B cell (primary cell): Measurements from ENCODE around the gene ZNF575. TPM values are rescaled to one million over a fixed set of nuclear protein-coding genes. Genes with fewer than 3 reads are reported as not detected.

Experiments
- ATAC-seq: fragments of 200-7000 bp; cut with Tn5 transposase; one replicate; pipeline ENCODE4 v1.10.0; 2021; ENCODE audit warnings: low read depth, mild to moderate bottlenecking, moderate number of reproducible peaks, moderate library complexity
- CTCF ChIA-PET: fragments of 350-600 bp; sonication (Branson Sonifier 250); formaldehyde crosslinking; loops from one replicate; lab custom pipeline; 2021; ENCODE audit warnings: antibody characterized with exemption, inconsistent platforms; lab: Charles Lee
- POLR2A ChIA-PET: fragments of 350-600 bp; sonication (Branson Sonifier 250); formaldehyde crosslinking; loops from one replicate; lab custom pipeline; 2021; ENCODE audit warnings: antibody characterized with exemption; lab: Charles Lee
- DNase-seq: peaks from one replicate; pipeline ENCODE4 v3.0.0; 2013
- H2AFZ ChIP-seq: 2 replicates; pipeline ENCODE4 v1.6.1; 2012; ENCODE audit warnings: mild to moderate bottlenecking, low read depth, low read length; ENCODE audit not compliant: insufficient read depth, poor library complexity, severe bottlenecking
- H3K27ac ChIP-seq, 2 donors: 1 replicate in 1 of 2; 2 replicates in 1 of 2; pipeline ENCODE4 v1.5.1; 2012 to 2013; ENCODE audit warnings: low read length in 2 of 2, mild to moderate bottlenecking in 2 of 2, moderate library complexity in 1 of 2
- H3K27me3 ChIP-seq, 4 experiments: fragments of 200-600 bp in 1 of 4; sonication (generic) in 1 of 4; replicated peaks in 1 of 4; 1 replicate in 2 of 4; 2 replicates in 2 of 4; pipeline versions ENCODE4 v1.6.1 to v1.7.0; 2013 to 2016; ENCODE audit warnings: low read length in 3 of 4, mild to moderate bottlenecking in 2 of 4, mixed read lengths in 1 of 4, moderate library complexity in 1 of 4; ENCODE audit not compliant: insufficient read depth in 4 of 4, control insufficient read depth in 3 of 4; ENCODE audit errors: control extremely low read depth in 1 of 4
- H3K36me3 ChIP-seq, 2 experiments: replicated peaks in 1 of 2; 1 replicate in 1 of 2; 2 replicates in 1 of 2; pipeline versions ENCODE4 v1.6.1 to v1.7.1; 2013; ENCODE audit warnings: low read length in 1 of 2; ENCODE audit not compliant: insufficient read depth in 2 of 2, control insufficient read depth in 1 of 2; ENCODE audit errors: control extremely low read depth in 1 of 2, extremely low read depth in 1 of 2
- H3K4me1 ChIP-seq, 2 donors: fragments of 200-600 bp in 1 of 2; sonication (generic) in 1 of 2; 1 replicate in 1 of 2; 2 replicates in 1 of 2; pipeline versions ENCODE4 v1.5.1 to v1.6.1; 2013 to 2017; ENCODE audit warnings: low read length in 2 of 2; ENCODE audit not compliant: control insufficient read depth in 2 of 2, insufficient read depth in 2 of 2
- H3K4me2 ChIP-seq: replicated peaks from 2 replicates; pipeline ENCODE3; 2012; ENCODE audit warnings: mild to moderate bottlenecking, low read depth, low read length; ENCODE audit not compliant: poor library complexity, severe bottlenecking
- H3K4me3 ChIP-seq, 5 experiments: fragments of 200-600 bp in 1 of 5; sonication (generic) in 1 of 5; 1 replicate in 3 of 5; 2 replicates in 2 of 5; pipeline versions ENCODE4 v1.5.1 to v1.7.0; 2011 to 2016; ENCODE audit warnings: low read length in 4 of 5, mild to moderate bottlenecking in 4 of 5, low read depth in 2 of 5, control low read depth in 1 of 5, moderate library complexity in 1 of 5; ENCODE audit not compliant: insufficient read depth in 1 of 5; ENCODE audit errors: control extremely low read depth in 1 of 5, extremely low read depth in 1 of 5
- H3K79me2 ChIP-seq: fragments of 200-600 bp; sonication (generic); one replicate; pipeline ENCODE4 v1.6.0; 2016; ENCODE audit warnings: low read length; ENCODE audit not compliant: control insufficient read depth, insufficient read depth
- H3K9ac ChIP-seq: fragments of 200-600 bp; sonication (generic); 2 replicates; pipeline ENCODE4 v1.6.1; 2017; ENCODE audit warnings: mild to moderate bottlenecking, low read length, moderate library complexity
- H3K9me3 ChIP-seq, 3 donors: one replicate each; pipeline versions ENCODE4 v1.6.1 to v1.7.1; 2013; ENCODE audit warnings: low read length in 2 of 3; ENCODE audit not compliant: control insufficient read depth in 2 of 3, insufficient read depth in 1 of 3; ENCODE audit errors: control extremely low read depth in 1 of 3
- H4K20me1 ChIP-seq: 2 replicates; pipeline ENCODE4 v1.6.0; 2012; ENCODE audit warnings: mild to moderate bottlenecking, low read length; ENCODE audit not compliant: insufficient read depth, control insufficient read depth, poor library complexity, severe bottlenecking
- H3K27ac Mint-ChIP-seq: one replicate; pipeline ENCODE4 v1.8.0; 2021; ENCODE audit warnings: mixed read lengths
- H3K27me3 Mint-ChIP-seq: one replicate; pipeline ENCODE4 v1.8.0; 2021; ENCODE audit warnings: mixed read lengths
- H3K4me1 Mint-ChIP-seq: one replicate; pipeline ENCODE4 v1.8.0; 2021; ENCODE audit warnings: mixed read lengths
- H3K4me3 Mint-ChIP-seq: one replicate; pipeline ENCODE4 v1.8.0; 2021; ENCODE audit warnings: mixed read lengths
- H3K9me3 Mint-ChIP-seq: one replicate; pipeline ENCODE4 v1.8.0; 2022; ENCODE audit warnings: mixed read lengths; ENCODE audit not compliant: insufficient read depth
- EZH2 ChIP-seq: IDR thresholded peaks from 2 replicates; pipeline ENCODE4 v1.6.1; 2012; ENCODE audit warnings: borderline replicate concordance, low read depth, mild to moderate bottlenecking, moderate library complexity, low read length; ENCODE audit not compliant: insufficient read depth, poor library complexity, severe bottlenecking
- WGBS: methylation state at CpG from one replicate; pipeline ENCODE4 v1.1.5; 2013; ENCODE audit warnings: missing lambda C conversion rate; ENCODE audit not compliant: insufficient coverage; 5-methylcytosine and 5-hydroxymethylcytosine counted together
- intact Hi-C: fragments of 100-400 bp; cut with micrococcal nuclease; formaldehyde crosslinking; loops from one replicate; pipeline ENCODE4 v1.10.0; 2022
- polyA plus RNA-seq: library from polyadenylated mRNA; depleted of rRNA; stranded (reverse); fragments of >200 nt; gene quantifications from 2 replicates; pipeline ENCODE4 v1.2.3, GENCODE V29; 2012
- total RNA-seq, 2 donors: library from RNA; stranded (reverse); fragments of 120-200 nt in 1 of 2; gene quantifications; 1 replicate in 1 of 2; 2 replicates in 1 of 2; pipeline versions ENCODE4 v1.2.3 to v1.2.4, GENCODE V29; 2013 to 2022
- TF ChIP-seq, protein P1 (sequence below): fragments of 200-600 bp; IDR thresholded peaks from one replicate; pipeline ENCODE4 v1.8.0; 2022; ENCODE audit warnings: antibody characterized with exemption, mild to moderate bottlenecking

The ZNF575 gene
- total and polyA plus RNA-seq, 2 donors (not counting 1 experiment from before 2014, with no cell fraction given): 2.3 to 4.0 TPM

DNA sequence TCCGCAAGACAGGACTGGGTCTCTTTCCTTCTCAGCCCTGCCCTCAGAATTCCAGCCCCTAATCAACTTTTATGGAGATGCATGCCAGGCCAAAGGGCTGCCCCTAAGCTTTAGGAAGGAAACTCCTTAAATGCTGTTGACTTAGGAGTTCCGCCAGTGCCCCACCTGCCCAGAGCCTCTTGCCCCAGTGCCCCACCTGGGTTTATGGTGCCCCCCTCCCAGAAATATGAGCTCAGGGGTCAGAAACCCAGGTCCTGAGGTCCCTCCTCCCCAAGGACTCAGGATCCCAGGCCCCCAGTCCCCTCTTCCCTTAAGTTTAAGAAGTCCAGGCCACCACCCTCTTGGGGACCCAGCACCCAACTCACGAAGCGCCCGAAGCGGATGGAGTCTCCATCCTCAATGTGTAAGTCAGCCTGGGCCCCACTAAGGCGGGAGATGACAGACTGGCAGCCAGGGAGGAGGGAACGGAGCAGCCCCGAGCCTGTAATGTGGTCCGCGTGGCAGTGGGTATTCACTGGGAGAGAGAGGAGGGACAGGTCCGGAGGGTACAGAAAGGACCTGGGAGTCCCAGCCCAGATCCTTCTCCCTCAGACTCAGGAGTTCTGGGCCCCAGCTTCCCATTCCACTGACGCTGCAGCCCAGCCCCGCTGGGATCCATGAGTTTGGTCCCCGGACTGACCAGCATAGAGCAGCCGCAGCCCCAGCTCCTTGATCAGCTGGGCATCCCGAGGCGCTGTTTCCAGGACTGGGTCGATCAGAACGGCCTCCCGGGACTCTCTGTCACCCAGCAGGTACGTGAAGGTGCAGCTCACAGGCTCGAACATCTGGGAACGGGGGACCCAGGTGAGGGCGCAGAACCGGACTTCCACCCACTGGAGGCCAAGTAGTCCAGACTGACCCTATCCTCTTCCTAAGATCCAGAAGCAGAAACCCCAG is 6.9 kb upstream of the ZNF575 start:
- no peaks in the 10 kb centered on the region for H3K36me3 ChIP-seq
- H3K27ac ChIP-seq: peak overlapping the region; percentile 16 to 63
- H3K27me3 ChIP-seq: no peaks in the 10 kb centered on the region
- H3K79me2 ChIP-seq: peaks cover 11% of the 10 kb centered on the region
- peak overlapping the region; percentile 98 for H3K4me3 Mint-ChIP-seq
- WGBS: 3% methylated on average over 26 of the region's 26 CpGs
- H3K9me3 ChIP-seq: no peaks in the 10 kb centered on the region
- peak overlapping the region; percentile 95 for H2AFZ ChIP-seq
- no peaks in the 10 kb centered on the region for H3K9me3 Mint-ChIP-seq
- ATAC-seq (no peak), DNase-seq (peak; percentile 37)
- peaks cover 29% of the 10 kb centered on the region for H3K4me1 Mint-ChIP-seq
- intact Hi-C loops: no loop called here
- TF ChIP-seq EZH2: no peak
- TF ChIP-seq, protein P1, sequence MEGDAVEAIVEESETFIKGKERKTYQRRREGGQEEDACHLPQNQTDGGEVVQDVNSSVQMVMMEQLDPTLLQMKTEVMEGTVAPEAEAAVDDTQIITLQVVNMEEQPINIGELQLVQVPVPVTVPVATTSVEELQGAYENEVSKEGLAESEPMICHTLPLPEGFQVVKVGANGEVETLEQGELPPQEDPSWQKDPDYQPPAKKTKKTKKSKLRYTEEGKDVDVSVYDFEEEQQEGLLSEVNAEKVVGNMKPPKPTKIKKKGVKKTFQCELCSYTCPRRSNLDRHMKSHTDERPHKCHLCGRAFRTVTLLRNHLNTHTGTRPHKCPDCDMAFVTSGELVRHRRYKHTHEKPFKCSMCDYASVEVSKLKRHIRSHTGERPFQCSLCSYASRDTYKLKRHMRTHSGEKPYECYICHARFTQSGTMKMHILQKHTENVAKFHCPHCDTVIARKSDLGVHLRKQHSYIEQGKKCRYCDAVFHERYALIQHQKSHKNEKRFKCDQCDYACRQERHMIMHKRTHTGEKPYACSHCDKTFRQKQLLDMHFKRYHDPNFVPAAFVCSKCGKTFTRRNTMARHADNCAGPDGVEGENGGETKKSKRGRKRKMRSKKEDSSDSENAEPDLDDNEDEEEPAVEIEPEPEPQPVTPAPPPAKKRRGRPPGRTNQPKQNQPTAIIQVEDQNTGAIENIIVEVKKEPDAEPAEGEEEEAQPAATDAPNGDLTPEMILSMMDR: no peak
- H4K20me1 ChIP-seq: no peaks in the 10 kb centered on the region
- peak overlapping the region; percentile 46 for H3K27ac Mint-ChIP-seq
- H3K4me3 ChIP-seq: peak overlapping the region; percentile 22 to 78 (median 72)
- H3K9ac ChIP-seq: peak overlapping the region; percentile 80
- H3K27me3 Mint-ChIP-seq: no peaks in the 10 kb centered on the region
- ChIA-PET POLR2A (no interaction called here), CTCF (interaction anchor here (0.6 to 14.1 kb wide), 7 partner anchors 9 to 199 kb away, joined by 3 to 644 read pairs (median 5); partner anchors contain the start of gene PHLDB3)
- peaks cover 19 to 30% of the 10 kb centered on the region in 2 donors for H3K4me1 ChIP-seq
- H3K4me2 ChIP-seq: peak overlapping the region; percentile 92
